Islet of Langerhans (tissue), 1 donor: Measurements from ENCODE around the gene CMTM4.
"Not testable (repeated sequence)": the region's sequence is repeated elsewhere in the genome, so short reads cannot be mapped to it uniquely, and the experiment has no call there.

Experiments
- FAIRE-seq: peaks from one replicate; lab custom pipeline; 2011; peaks lifted over from hg19 to GRCh38; lab: Jason Lieb, UNC

The CMTM4 gene

DNA sequence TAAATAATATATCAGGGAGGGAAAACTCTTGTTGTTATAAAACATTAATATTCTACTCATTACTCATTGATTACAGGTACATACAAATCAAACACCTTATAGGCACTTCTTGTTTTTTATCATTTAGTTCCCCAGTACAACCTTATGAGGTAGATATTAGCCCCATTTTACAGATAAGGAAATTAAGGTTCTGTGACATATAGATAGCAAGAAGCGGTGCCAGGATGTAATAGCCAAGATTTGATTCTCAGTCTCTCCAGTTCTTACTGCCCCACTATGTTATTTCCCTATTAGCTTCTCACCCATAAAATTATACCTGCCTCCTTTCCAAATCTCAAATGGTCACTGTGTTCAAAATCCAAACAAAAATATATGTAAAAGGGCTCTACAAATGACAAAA, 55.2 kb downstream of the CMTM4 start:
- FAIRE-seq, result no peak

DNA sequence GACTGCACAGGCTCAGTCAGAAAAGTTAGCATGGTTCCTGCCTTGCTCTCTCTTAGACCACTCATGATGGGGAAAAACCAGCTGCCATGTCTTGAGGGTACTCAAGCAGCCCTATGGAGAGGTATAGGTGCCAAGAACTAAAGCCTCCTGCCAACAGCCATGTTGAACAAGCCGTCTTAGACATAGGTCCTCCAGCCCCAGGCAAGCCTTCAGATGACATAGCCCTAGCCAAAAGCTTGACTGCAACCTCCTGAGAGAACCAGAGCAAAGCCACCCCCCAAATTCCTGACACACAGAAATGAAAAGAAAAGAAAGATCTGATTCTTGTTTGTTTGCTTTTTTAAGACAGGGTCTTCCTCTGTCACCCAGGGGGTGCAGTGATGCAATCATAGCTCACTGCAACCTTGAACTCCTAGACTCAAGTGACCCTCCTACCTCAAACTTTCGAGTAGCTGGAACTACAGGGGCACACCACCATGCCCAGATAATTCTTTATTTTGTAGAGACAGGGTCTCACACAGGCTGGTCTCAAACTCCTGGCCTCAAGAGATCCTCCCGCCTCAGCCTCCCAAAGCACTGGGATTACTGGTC, 55.7 kb downstream of the CMTM4 start:
- FAIRE-seq, result no peak

DNA sequence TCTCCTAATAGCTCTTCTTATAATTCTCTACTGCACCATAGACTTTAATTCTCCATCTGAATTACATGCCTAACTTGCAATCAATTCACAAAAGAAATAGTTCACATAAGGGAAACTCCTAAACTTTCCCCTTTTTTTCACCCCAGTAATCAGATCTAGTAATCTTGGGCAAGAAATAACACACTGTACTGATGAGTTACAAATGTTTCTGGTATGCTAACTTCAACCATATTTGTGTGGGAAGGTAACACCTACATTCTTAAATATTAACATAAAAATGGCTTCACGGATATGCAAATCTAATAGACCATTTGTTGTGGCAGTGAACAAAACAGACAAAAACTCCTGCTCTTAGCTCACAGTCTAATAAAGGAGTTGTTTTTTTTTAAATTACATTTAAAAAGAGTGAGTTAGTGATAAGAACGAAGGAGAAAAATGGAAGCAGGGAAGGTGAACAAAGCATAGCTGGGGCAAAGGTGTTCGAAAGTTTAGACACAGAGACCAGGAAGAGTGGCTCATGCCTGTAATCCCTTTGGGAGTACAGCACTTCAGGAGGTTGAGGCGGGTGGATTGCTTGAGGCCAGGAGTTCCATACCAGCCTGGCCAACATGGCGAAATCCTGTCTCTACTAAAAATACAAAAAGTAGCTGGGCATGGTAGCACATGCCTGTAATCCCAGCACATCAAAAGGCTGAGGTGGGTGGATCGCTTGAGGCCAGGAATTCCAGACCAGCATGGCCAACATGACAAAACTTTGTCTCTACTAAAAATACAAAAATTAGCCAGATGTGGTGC, 57.3 kb downstream of the CMTM4 start:
- FAIRE-seq, result no peak

DNA sequence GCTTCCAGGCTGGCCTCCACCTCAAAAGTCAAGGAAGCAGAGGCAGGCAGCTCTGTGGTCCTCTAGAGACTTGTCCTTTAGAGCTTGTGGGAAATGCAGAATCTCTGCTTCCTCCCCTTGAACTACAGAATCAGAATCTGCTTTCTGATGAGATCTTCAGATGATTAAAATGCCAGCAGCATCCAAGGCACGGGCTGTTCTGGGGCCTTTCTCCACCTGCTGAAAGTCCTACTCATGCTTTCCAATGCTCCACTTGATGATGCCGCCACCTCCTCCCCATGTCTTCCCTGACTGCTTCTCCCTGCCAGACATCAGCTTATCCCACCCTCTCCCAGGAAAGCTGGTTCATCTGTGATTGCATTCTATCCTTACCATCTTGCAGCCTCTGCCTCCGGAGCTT, 58.7 kb downstream of the CMTM4 start:
- FAIRE-seq, result no peak

DNA sequence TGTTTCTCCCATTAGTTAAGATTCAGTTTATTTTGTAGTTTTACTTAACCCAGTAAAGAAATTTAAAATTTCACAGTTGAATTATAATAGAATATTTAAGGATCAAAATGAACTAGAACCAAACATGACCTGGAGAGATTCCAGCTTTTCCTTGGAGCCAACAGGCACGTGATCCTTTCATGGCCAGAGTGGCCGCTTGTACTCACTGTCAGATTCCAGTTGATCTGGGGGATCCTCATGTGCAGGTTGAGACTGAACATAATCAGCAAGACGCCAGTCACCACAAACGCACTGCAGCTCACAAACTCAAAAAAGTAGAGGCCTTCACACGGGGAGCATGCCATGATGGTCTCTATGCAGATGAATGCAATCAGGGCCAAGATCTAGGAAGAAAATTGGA, 60.3 kb downstream of the CMTM4 start:
- no peak for FAIRE-seq

DNA sequence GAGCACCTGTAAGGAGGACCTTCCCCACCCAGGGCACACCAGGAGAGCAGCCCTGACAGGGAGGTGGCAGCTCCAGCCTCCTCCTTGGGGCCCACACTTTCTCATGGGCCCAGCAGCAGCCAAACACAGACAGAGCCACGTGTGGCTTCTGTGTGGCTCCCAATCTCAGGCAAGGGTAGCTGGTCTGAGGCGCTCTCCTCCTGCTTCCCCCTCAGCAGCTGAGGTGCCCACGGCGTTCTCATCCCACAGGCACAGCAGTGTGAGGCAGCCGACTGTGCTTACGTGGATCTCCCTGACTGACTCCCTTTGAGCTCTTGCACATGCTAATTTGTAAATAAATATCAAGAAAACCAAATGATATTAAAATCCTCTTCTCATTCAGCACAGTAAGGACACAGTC, 61.1 kb downstream of the CMTM4 start:
- no peak for FAIRE-seq

DNA sequence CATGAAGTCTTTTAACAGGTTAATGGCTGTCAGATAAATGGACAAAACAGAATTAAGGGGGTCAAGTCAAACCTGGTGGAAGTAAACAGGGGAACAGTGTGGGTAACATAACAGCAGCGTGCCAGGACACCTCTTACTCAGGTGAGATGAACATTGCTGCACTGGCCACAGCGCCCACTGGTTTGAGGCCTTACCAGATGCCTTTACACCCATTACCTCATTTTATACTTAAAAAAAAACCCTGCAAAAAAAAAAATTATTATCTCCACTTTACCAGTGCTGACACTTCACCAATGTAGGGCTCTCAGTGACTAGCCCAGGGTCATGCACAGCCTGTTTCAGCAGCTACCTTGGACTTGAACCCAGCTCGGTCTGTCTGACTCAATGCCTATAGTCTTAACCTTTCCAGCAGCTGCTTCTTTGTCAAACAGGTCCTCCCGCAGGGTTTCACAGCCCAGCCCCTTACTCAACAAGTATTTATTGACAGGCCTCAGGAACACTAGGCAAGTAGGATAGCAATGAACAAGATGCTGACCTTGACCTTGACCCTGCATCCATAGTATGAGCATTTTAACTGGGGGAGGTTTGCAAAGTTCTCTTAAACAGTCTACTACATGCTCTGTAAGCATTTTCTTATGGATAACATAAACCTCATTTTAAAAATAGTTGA, 61.9 kb downstream of the CMTM4 start:
- no peak for FAIRE-seq

DNA sequence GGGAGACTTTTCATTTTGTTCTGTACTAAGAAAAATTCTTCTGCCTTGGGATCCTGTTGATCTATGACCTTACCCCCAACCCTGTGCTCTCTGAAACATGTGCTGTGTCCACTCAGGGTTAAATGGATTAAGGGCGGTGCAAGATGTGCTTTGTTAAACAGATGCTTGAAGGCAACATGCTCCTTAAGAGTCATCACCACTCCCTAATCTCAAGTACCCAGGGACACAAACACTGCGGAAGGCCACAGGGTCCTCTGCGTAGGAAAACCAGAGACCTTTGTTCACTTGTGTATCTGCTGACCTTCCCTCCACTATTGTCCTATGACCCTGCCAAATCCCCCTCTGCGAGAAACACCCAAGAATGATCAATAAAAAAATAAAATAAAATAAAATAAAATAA, 65.0 kb downstream of the CMTM4 start:
- FAIRE-seq, result not testable (repeated sequence)

DNA sequence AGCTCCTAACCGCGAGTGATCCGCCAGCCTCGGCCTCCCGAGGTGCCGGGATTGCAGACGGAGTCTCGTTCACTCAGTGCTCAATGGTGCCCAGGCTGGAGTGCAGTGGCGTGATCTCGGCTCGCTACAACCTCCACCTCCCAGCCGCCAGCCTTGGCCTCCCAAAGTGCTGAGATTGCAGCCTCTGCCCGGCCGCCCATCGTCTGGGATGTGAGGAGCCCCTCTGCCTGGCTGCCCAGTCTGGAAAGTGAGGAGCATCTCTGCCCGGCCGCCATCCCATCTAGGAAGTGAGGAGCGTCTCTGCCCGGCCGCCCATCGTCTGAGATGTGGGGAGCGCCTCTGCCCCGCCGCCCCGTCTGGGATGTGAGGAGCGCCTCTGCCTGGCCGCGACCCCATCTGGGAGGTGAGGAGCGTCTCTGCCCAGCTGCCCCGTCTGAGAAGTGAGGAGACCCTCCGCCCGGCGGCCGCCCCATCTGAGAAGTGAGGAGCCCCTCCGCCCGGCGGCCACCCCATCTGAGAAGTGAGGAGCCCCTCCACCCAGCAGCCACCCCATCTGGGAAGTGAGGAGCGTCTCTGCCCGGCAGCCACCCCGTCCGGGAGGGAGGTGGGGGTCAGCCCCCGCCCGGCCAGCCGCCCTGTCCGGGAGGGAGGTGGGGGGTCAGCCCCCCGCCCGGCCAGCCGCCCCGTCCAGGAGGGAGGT, 65.8 kb downstream of the CMTM4 start:
- FAIRE-seq, result not testable (repeated sequence)

DNA sequence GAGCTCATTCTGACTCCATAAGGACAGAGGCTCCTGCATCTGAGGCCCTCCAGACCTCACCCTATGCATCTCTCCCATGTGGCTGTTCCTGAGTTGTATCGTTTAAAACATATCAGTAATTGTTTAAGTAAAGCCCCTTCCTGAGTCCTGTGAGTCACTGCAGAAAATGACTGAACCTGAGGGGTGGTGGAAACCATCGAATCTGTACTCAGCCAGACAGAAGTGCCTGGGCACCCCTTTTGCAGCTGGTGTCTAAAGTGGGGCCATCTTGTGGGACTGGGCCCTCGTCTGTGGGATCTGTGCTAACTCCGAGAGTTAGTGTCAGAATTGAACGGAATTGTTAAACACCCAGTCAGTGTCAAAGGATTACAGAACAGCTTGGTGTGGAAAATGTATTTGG, 66.7 kb downstream of the CMTM4 start:
- FAIRE-seq, result no peak

DNA sequence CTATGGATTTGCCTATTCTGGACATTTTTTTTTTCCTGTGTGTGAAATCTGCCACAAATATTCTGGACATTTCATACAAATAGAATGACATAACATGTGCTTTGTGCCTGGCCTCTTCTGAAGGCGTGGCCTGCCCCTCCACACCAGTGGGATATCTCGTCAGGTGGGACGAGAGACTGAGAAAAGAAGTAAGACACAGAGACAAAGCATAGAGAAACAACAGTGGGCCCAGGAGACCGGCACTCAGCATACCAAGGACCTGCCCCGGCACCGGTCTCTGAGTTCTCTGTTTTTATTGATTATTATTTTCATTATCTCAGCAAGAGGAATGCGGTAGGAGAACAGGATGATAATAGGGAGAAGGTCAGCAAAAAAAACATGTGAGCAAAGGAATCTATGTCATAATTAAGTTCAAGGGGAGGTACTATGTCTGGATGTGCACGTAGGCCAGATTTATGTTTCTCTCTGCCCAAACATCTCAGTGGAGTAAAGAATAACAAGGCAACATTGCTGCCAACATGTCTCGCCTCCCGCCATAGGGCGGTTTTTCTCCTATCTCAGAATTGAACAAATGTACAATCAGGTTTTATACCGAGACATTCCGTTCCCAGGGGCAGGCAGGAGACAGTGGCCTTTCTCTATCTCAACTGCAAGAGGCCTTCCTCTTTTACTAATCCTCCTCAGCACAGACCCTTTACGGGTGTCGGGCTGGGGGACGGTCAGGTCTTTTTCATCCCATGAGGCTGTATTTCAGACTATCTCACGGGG, 68.7 kb downstream of the CMTM4 start:
- FAIRE-seq, result not testable (repeated sequence)

DNA sequence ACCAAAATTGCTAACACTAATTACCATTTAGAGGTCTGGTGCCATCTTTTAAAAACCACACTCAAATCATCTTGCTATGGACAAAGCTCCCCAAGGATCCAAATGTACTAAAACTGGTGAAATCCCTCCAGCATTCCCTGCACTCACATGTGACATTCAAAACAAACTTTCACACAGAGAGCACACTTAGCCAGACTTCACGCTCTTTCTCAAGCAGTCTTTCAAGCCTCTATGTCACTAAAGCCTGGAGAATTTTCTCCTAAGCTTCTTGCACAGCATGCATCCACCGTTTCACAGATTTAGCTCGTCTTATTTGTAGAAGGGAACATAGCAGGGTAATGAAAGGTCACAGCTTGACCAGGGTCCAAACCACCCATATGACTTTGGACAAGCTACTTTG, 72.8 kb downstream of the CMTM4 start:
- FAIRE-seq, result no peak

DNA sequence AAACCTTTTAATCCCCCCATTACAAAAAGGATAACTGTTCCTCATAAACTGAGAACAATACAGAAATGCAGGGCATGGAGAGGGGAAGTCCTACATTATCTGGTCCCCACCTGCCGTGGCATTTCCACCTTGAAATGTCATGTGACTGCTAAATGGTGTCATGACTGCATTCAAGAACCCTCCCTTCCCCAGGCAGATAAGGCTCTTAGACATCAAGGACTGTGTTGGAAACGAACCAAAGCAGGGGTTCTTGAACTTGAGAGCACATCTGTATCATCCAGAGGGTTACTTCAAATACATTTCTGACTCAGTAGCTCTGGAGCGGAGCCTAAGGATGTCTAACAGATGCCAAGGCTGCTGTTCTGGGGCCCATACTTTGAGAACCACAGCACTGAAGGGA, 73.7 kb downstream of the CMTM4 start:
- FAIRE-seq, result no peak

DNA sequence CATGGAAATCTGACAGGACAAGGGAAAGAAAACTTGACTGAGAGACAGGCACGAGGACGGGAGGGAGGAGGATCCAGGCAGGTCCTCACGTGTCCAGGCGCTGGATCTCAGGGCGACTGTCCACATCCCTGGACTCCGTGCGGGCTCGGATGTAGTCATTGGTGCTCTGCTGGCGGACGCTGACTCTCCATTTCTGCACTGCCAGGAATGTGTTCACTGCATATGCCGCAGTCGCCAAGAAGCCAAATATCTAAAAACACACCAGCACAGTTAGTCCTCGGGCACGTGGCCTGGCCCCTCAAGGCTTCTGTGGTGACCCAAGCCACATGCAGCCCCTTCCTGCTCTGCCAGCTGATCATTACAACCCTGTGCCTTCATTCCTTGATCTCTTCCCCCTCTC, 74.6 kb downstream of the CMTM4 start:
- FAIRE-seq, result no peak

DNA sequence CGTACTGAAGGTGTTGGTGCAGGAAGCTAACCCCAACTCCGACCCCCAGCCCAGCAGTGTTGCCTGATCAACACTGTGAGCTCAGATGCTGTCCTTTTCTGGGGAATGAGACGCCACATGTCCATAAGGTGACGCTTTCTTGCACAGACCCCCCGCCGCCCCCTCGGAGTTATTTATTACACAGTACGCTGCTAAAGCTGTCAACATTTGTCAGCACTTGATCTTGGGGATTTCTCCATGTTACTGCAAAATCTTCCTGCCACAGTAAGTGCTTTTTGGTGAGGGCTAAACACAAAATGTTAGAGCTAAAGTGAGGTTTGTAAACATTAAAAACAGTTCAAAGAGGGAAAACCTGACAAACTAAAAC, 76.1 kb downstream of the CMTM4 start:
- FAIRE-seq, result no peak

DNA sequence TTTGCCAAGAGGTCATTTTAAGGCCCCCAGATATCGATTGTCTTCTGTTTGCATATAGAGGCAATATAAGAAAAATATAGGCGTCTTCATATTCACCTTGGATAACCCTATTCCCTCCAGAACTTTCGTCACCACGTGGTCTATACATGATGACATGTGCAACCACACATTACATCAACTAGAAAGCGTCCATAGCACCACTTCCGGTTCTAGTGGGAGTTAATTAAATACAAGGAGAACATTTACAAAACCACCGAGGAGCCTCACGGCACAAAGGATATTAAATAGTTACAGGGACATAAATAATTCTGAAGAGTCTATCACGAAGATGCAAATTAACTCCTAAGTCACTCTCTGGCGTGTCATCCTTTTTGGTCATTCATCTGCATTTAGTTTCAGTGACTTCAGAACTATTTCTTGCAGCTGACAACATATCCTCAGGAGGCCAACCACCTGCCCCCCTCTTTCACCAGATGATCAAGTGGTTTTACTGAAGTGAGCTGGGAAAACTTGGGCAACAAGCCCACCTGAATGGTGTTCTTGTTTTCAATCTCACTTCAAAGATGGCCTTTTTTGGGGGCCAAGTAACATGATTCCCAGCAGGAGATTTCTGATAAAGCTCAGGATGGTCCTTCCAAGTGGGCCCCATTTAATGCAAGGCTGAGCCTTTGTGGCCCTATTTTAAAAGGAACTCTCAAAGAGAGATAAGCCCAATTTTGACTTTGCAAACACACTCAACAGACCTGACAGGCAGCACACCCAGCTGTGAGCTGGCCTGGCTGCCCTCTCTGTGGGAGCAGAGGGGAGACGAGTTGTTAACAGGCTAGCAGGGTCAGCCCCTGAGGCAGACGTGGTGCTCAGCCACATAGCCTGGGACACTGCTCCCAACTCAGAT, 76.8 kb downstream of the CMTM4 start:
- no peak for FAIRE-seq

DNA sequence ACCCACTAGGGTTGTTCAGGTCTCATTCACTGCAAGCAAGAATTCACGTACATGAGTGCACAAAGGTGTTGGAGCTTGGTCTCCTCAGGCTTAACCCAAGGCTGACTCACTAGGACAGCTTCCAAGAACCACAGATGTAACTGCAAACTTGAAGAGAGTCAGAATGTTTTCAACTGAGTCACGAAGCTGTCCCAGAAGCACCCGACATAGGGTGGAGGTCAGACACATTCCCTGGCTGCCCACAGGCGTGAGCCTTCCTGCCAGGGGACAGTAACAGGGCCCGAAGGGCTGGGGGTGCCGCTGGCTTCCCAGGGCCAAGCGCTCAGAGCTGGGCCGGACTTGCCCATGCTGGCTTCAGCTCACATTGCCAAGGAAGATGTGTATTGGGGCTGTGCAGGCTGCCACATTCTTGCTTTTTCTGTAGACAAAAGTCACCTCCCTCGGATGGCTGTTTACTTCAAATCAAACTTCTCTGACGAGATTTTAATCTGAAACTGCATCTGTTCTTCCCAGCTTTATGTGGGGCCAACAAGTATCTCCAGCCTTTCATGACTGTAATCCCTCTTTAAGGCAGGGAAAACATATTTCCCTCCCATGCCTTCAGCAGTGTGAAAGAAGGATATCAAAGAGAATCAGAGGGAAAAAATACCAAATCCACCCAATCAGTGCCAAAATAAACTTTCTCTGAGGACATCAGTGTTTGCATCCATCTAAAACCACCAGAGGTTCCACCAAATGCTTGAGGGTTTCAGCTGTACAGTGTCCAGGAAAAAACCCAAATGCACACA, 77.8 kb downstream of the CMTM4 start:
- no peak for FAIRE-seq

DNA sequence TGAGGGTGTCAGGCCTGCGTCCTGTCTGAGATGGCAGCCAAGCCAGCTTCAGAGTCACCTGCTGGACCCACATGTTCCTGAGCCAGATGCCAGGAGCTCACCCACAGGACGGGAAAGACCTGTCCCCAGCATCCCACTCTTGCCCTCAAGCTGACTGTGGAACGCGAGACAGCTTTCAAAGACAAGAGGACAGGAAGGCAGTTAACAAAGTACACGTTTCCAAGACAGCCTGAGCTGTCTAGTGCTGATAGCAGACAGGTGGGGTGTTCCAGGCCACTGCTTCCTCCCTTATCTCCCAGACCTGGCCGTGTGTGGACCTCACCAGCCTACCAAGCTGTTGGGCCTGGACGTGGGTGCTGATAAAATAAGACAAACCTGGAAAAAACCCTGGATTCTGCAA, 78.8 kb downstream of the CMTM4 start:
- no peak for FAIRE-seq

DNA sequence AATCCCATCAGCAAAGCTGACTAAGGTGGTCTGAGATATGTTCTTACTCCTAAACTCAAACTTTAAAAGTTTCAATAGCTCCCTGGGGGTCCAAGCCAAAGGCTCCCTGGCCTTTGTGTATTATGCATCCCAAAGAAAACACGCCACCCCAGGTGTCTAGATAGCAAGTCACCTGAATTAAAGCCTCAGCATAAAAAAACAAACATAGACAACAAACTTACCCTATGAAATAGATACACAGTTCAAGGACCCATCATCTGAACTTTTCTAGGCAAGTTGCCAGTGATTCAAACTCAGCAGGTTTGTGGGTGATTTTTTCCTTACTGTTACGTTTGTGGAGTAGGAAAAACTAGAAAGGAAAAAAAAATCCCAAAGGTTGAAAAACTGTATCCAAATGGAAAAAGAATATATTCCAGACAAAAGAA, 79.5 kb downstream of the CMTM4 start:
- FAIRE-seq, result no peak

DNA sequence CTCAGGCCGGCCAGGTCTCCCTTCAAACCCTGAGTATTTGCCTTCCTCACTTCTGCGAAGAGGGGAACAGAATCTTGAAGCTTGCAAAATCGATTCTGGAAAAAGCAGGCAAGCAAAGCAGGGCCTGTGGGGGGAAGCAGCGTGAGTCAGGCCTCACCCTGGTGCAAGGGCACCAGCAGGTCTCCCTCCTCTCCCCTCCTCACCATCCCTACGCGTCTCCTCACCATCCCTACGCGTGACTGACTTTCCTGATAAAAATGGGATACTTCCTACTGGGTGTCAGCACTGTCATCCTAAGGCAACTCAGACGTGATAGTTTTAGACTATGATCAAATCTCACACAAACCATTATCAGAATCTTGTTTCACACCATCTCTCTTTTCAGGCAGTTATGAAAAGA, 80.0 kb downstream of the CMTM4 start:
- no peak for FAIRE-seq
